Astrocyte of the spinal cord (primary cell): ENCODE measurements around the gene CHCHD2.
"Not testable (repeated sequence)": the region's sequence is repeated elsewhere in the genome, so short reads cannot be mapped to it uniquely, and the experiment has no call there.

Source experiments
- DNase-seq: peaks from one replicate; pipeline ENCODE4 v3.0.0; 2011; ENCODE audit warnings: low read depth, low spot score
- H3K4me3 ChIP-seq: 2 replicates; pipeline ENCODE4 v1.5.1; 2011; ENCODE audit warnings: low read depth, mild to moderate bottlenecking, low read length, moderate library complexity
- in situ Hi-C: cut with HindIII; loops from 2 replicates; pipeline ENCODE4 v1.10.0; 2017; ENCODE audit warnings: low sequenced_read_pairs
- TF ChIP-seq, protein P1 (sequence below): IDR thresholded peaks from 2 replicates; pipeline ENCODE4 v1.5.1; 2012; ENCODE audit warnings: low read depth, mild to moderate bottlenecking, low read length, inconsistent platforms

Gene CHCHD2

DNA sequence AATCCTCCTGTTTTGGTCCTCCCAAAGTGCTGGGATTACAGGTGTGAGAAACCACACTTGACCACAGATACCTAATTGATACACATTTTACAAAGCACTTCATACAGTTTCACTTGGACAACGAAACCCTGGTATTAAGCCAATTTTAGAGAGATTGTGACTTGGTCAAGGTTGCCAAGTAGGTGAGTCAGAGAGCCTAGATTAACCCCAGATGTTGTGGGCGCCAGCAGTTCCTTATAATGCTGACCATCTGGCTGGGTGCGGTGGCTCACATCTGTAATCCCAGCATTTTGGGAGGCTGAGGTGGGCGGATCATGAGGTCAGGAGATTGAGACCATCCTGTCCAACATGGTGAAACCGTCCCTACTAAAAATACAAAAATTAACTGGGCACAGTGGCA is 8.6 kb downstream of the CHCHD2 start:
- no peak overlapping the region for H3K4me3 ChIP-seq
- peak; percentile 77 for DNase-seq
- in situ Hi-C loops, result no loop called here
- TF ChIP-seq, protein P1, sequence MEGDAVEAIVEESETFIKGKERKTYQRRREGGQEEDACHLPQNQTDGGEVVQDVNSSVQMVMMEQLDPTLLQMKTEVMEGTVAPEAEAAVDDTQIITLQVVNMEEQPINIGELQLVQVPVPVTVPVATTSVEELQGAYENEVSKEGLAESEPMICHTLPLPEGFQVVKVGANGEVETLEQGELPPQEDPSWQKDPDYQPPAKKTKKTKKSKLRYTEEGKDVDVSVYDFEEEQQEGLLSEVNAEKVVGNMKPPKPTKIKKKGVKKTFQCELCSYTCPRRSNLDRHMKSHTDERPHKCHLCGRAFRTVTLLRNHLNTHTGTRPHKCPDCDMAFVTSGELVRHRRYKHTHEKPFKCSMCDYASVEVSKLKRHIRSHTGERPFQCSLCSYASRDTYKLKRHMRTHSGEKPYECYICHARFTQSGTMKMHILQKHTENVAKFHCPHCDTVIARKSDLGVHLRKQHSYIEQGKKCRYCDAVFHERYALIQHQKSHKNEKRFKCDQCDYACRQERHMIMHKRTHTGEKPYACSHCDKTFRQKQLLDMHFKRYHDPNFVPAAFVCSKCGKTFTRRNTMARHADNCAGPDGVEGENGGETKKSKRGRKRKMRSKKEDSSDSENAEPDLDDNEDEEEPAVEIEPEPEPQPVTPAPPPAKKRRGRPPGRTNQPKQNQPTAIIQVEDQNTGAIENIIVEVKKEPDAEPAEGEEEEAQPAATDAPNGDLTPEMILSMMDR, result no peak

DNA sequence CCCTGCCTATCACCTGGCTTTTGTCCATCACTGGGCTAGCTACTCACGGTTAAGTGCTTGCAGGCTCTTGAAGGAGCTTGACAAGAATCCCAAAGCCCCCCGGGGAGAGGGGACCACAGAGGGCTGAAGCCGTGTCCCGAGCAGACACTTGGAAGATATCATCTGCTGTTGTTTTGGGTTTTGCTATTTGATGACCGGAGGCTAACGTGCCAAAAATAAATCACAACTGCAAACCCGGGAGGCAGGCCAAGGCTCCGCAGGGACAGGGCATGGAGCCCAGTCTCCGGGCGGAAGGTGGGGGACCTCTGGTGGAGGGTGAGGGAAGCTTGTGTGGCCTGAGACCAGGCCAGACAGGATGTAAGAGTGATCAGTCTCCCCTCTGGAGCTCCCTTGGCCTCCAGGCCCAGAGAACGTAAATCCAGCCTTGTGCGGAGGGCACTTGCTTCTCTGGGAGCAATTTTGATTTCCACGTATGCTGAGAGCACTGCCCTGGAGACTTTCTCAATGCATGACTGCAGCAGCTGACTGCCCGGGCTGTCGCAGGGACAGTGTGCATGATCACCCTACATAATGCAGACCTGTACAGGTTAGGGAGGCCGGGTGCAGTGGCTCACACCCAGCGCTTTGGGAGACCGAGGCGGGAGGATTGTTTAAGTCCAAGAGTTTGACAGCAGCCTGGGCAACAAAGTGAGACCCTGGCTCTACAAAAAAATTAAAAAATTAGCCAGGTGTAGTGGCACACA is 13.3 kb downstream of the CHCHD2 start, which contains the start of gene PHKG1:
Gene PHKG1, minus strand, starts transcription at position 164 of the 743 bp plus-strand sequence. CDS start 4,011 bp downstream, outside the sequence.
- DNase-seq, result peak; percentile 91
- H3K4me3 ChIP-seq, result no peak within 1 kb of the TSS
- in situ Hi-C loops, result no loop called here

DNA sequence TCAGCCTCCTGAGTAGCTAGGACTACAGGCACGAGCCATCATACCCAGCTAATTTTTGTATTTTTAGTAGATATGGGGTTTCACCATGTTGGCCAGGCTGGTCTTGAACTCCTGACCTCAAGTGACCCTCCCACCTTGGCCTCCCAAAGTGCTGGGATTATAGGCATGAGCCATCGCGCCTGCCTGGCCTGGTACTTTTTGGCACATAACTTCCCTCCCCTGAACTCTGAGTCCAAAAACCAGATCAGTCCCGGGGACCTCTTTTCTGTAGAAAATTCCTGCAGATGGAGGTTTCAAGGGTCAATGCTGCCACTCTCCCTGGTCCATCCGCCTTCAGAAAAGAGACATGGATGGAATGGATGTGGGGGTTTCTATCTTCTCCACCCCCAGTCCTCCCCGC is 13.9 kb downstream of the CHCHD2 start:
- DNase-seq, H3K4me3 ChIP-seq, in situ Hi-C loops: not testable (repeated sequence)

More for the DNA sequence above, 13.3 kb downstream of the CHCHD2 start, which contains the start of gene PHKG1:
- TF ChIP-seq, protein P1, result peak; percentile 77

DNA sequence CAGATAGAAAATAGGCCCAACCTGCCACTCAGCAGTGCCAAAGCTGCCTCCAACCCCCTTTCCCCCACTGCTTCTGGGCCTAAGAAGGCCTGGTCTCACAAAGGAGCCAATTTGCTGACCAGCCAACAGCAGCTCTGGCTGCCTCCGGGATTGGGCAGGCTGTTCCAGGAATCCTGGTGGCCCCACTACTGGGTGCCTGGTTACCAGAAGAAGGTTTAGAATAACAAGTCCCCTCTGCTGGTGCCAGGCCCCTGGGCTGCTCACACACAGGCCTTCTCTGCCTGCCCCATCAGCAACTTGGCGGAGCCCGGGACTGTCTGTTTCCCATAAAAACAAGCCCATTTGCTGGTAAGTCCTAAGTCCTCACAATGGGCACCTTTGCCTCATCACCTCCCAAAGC is 14.7 kb downstream of the CHCHD2 start:
- in situ Hi-C loops, result no loop called here
- DNase-seq, result peak; percentile 33
- H3K4me3 ChIP-seq, result no peak overlapping the region
- TF ChIP-seq, protein P1, result no peak

DNA sequence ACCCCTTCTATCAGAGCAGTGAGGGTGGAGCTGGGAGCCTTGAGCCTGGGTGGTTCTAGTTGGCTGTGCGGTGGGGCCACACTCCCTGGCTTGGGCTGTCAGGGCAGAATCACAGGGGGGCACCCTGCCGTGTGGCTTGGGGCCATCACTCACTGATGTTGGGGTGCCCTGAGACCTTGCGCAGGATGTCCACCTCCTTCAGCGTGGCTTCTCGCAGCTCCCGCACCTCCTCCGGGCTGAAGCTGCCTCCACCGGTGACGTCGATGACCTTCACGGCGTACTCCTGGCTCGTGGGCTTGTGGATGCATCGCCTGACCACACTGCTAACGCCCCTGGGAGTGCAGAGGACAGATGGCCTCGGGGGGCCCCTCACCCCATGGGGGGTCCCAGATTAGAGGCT is 18.8 kb downstream of the CHCHD2 start:
- in situ Hi-C loops, result no loop called here
- TF ChIP-seq, protein P1, result no peak
- H3K4me3 ChIP-seq, result no peak overlapping the region
- DNase-seq, result no peak

DNA sequence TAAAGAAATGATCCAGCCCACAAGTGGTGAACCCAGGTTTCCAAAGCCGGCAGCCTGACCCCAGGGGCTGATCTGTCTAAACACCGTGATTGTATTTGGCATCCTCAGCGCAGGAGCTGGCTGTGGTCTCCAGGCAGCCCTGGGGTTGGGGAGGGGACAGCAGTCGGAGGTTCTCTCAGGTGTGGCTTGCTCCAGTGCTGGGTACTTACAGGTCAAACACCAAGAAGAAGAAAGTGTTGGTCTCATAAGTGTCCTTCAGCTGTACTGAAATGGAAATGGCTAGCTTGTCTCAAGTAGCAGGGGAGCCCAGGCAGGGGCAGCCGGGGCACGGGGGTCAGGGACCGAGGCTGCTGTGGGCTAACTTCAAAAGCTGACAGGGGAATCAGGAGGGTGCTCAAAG is 19.5 kb downstream of the CHCHD2 start:
- TF ChIP-seq, protein P1, result no peak
- DNase-seq, result no peak
- in situ Hi-C loops, result no loop called here
- H3K4me3 ChIP-seq, result no peak overlapping the region

DNA sequence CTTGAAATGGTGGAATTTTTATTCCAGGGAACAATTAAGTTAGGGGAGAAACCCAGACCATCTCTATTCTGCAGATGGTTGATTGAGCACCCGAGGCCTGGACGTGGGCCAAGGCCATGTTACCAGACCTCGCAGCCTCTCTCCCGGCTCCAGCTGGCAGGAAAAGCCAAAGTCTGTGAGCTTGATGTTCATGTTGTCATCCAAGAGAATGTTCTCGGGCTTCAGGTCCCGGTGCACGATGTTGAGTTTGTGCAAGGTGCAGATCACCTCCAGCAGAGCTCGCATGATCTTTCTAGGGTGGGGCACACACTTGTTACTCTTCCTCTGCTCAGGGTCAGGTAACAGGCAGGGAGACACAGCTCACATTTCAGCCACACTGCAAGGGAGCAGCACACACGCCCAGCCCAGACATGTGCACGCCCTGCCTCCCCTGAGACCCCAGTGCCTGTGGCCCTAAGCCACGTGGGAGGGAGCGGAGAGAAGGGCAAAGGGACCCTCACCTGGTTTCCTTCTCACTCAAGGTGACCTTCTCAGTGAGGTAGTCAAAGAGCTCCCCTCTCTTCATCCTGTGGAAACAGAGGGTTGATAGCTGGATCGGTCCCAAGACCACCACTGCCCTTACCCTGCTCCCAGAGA is 23.0 kb downstream of the CHCHD2 start:
- in situ Hi-C loops, result no loop called here
- no peak overlapping the region for H3K4me3 ChIP-seq
- DNase-seq, result no peak
- TF ChIP-seq, protein P1, result no peak
